Endothelial cell of umbilical vein (primary cell): ENCODE results near the gene SHC1.

Experiments
- MYC ChIP-seq: IDR thresholded peaks from one replicate; pipeline ENCODE4 v1.6.1; 2011; ENCODE audit warnings: mild to moderate bottlenecking, low read depth, low read length
- POLR2A ChIP-seq: IDR thresholded peaks from 2 replicates; pipeline ENCODE4 v1.6.1; 2012; ENCODE audit warnings: low read depth, mild to moderate bottlenecking, control low read depth, low read length
- TF ChIP-seq, protein P1 (sequence below), 2 donors: IDR thresholded peaks; 1 replicate in 1 of 2; 2 replicates in 1 of 2; pipeline ENCODE4 v1.5.1; 2011; ENCODE audit warnings: low read length in 2 of 2, mild to moderate bottlenecking in 2 of 2, moderate library complexity in 2 of 2, control low read depth in 1 of 2, inconsistent platforms in 1 of 2, low read depth in 1 of 2; ENCODE audit not compliant: insufficient read depth in 1 of 2; ENCODE audit errors: extremely low read depth in 1 of 2
- TF ChIP-seq, protein P2 (sequence below): IDR thresholded peaks from 2 replicates; pipeline ENCODE4 v1.6.1; 2011; ENCODE audit not compliant: insufficient read depth, insufficient read length

DNA sequence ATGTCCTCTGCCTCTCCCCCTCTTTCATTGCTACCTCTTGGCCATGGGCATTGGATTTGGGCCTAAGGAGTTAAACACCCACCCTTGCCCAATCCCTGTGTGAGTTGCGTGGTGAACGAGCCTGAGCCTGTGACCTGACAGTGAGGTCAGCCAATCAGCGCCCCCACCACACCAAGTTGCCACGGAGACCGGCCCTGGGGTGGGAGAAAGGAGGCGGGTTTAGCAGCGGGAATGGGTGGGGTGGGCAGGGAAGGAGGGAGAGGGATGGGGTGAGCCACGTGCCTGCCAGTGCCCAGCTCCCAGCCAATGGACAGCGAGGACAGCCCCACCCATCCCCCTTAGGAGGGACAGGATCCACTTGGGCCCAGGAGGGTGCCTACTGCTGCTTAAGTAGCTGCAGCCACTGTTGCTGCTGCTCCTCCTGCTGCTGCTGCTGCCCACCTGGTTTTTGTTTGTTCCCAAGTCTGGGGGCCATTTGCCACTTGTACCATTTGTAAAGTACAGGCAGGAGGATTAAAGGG lies 41.5 kb upstream of the SHC1 start:
- TF ChIP-seq, protein P1, sequence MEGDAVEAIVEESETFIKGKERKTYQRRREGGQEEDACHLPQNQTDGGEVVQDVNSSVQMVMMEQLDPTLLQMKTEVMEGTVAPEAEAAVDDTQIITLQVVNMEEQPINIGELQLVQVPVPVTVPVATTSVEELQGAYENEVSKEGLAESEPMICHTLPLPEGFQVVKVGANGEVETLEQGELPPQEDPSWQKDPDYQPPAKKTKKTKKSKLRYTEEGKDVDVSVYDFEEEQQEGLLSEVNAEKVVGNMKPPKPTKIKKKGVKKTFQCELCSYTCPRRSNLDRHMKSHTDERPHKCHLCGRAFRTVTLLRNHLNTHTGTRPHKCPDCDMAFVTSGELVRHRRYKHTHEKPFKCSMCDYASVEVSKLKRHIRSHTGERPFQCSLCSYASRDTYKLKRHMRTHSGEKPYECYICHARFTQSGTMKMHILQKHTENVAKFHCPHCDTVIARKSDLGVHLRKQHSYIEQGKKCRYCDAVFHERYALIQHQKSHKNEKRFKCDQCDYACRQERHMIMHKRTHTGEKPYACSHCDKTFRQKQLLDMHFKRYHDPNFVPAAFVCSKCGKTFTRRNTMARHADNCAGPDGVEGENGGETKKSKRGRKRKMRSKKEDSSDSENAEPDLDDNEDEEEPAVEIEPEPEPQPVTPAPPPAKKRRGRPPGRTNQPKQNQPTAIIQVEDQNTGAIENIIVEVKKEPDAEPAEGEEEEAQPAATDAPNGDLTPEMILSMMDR (IDR thresholded peaks at IDR 0.05; ENCODE audit: extremely low read depth in 1 of 2, insufficient read depth in 1 of 2, low read depth in 1 of 2, low read length in 2 of 2): no peak
- TF ChIP-seq, protein P2, sequence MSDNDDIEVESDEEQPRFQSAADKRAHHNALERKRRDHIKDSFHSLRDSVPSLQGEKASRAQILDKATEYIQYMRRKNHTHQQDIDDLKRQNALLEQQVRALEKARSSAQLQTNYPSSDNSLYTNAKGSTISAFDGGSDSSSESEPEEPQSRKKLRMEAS: no peak
- TF ChIP-seq MYC (no peak), POLR2A (no peak)
